ENCODE measurements around the gene CDH13.

Gene CDH13

DNA sequence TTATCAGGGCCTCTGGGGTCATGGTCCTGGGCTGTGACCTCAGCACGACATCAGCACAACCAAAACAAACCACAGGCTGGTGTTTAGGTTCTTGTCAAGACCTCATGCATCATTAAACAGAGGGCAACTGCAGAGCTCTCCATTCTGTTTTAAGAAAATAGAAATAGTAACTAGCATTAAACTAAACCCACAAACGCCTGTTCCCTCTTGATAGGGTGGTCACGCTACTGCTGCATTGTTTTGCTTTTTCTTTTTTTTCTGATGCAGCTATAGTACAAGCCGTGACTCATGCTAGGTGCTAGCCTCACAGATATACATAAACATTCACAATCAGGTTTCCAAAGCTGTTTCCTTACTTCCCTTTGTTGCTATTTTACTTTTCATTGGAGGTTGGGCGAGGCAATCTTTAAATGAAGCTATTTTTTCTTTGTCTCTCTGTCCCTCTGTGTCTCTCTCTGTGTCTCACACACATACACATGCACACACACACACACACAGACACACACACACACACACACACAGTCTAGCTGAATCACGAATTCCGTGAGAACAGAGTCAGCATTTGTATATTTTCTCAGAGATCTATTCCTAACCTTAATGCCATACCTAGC, 310.3 kb downstream of the CDH13 start:
- H4K12ac ChIP-seq (ENCODE audit: low read depth, low read length): no peak overlapping the region

DNA sequence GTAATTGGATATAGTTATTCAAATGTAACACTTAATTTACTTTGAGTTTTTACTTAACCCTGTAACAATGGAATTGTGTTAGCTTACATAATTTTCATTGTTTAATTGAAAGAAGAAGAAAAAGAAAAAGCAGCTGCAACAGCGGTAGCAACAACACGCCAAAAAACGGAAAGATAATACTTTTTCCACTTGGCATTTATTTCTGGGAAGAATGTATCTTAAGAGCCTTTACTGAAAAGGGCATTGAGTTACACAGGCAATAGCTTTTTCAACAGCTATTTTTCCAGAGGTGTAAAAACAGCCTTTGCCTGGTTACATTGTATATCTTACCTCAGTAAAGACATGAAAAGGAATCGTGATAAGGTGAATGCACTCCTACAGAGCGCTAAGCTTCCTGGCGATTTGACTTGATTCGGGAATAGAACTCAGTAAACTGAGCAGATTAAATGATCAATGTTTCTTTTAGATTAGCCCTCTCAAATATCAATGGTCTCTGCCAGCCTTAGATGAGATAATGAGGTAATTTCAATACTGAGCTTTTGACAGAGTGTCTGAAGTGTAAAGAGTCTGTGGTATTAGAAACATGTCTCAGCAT, 311.3 kb downstream of the CDH13 start:
- Histone ChIP-seq H4K12ac (ENCODE audit: low read depth, low read length) (no peak overlapping the region), H4K91ac (ENCODE audit: low read depth, low read length) (no peak overlapping the region), H3K9me3 (ENCODE audit: insufficient read depth, low read depth, low read length) (peaks cover 5% of the 10 kb centered on the region), H2AFZ (ENCODE audit: insufficient read depth, low read length, poor library complexity) (no peak overlapping the region), H2BK120ac (ENCODE audit: insufficient read depth, low read length, poor library complexity) (no peak overlapping the region), H3K79me2 (ENCODE audit: control insufficient read depth, insufficient read depth, low read length, poor library complexity) (no peaks in the 10 kb centered on the region), H3K23ac (ENCODE audit: low read length) (no peak overlapping the region), H3K27me3 (ENCODE audit: insufficient read depth, low read length) (no peaks in the 10 kb centered on the region), H2AK5ac (ENCODE audit: low read length) (no peak overlapping the region), H3K4ac (ENCODE audit: low read depth, low read length) (no peak overlapping the region), H2BK12ac (ENCODE audit: low read length) (no peak overlapping the region), H4K8ac (ENCODE audit: low read depth, low read length) (no peak overlapping the region), H3K79me1 (ENCODE audit: low read length) (no peaks in the 10 kb centered on the region), H3K14ac (ENCODE audit: low read length) (no peak overlapping the region), H3K4me1 (ENCODE audit: control insufficient read depth in 1 of 2, insufficient read depth in 2 of 2, low read length in 2 of 2) (no peaks in the 10 kb centered on the region), H3K27ac (ENCODE audit: low read depth, low read length) (no peak overlapping the region), H3K4me3 (ENCODE audit: low read depth, low read length) (no peak overlapping the region), H3K18ac (ENCODE audit: low read length) (no peak overlapping the region), H3K4me2 (ENCODE audit: low read length) (no peak overlapping the region), H2BK5ac (ENCODE audit: low read depth, low read length, poor library complexity) (no peak overlapping the region), H3K9ac (ENCODE audit: low read length) (no peak overlapping the region), H3K36me3 (ENCODE audit: control insufficient read depth in 1 of 2, insufficient read depth in 2 of 2, low read length in 2 of 2) (no peaks in the 10 kb centered on the region)
- WGBS (ENCODE audit: extremely low coverage, insufficient coverage, insufficient read length): no CpG with 5 or more reads among the region's 7 CpGs
- no peak for DNase-seq

More for the DNA sequence above, 310.3 kb downstream of the CDH13 start:
- Histone ChIP-seq H2AK5ac (ENCODE audit: low read length) (no peak overlapping the region), H3K79me2 (ENCODE audit: control insufficient read depth, insufficient read depth, low read length, poor library complexity) (no peaks in the 10 kb centered on the region), H3K27ac (ENCODE audit: low read depth, low read length) (no peak overlapping the region), H3K9me3 (ENCODE audit: insufficient read depth, low read depth, low read length) (peaks cover 5% of the 10 kb centered on the region), H3K14ac (ENCODE audit: low read length) (no peak overlapping the region), H2BK120ac (ENCODE audit: insufficient read depth, low read length, poor library complexity) (no peak overlapping the region), H2BK12ac (ENCODE audit: low read length) (no peak overlapping the region), H2AFZ (ENCODE audit: insufficient read depth, low read length, poor library complexity) (no peak overlapping the region), H3K79me1 (ENCODE audit: low read length) (no peaks in the 10 kb centered on the region), H3K36me3 (ENCODE audit: control insufficient read depth in 1 of 2, insufficient read depth in 2 of 2, low read length in 2 of 2) (no peaks in the 10 kb centered on the region), H3K4me2 (ENCODE audit: low read length) (no peak overlapping the region), H3K4me3 (ENCODE audit: low read depth, low read length) (no peak overlapping the region), H3K4me1 (ENCODE audit: control insufficient read depth in 1 of 2, insufficient read depth in 2 of 2, low read length in 2 of 2) (no peaks in the 10 kb centered on the region), H4K91ac (ENCODE audit: low read depth, low read length) (no peak overlapping the region), H3K23ac (ENCODE audit: low read length) (no peak overlapping the region), H3K9ac (ENCODE audit: low read length) (no peak overlapping the region), H3K27me3 (ENCODE audit: insufficient read depth, low read length) (no peaks in the 10 kb centered on the region), H4K8ac (ENCODE audit: low read depth, low read length) (no peak overlapping the region), H3K18ac (ENCODE audit: low read length) (no peak overlapping the region), H2BK5ac (ENCODE audit: low read depth, low read length, poor library complexity) (no peak overlapping the region), H3K4ac (ENCODE audit: low read depth, low read length) (no peak overlapping the region)
- WGBS (ENCODE audit: extremely low coverage, insufficient coverage, insufficient read length): no CpG with 5 or more reads among the region's 7 CpGs
- no peak for DNase-seq

DNA sequence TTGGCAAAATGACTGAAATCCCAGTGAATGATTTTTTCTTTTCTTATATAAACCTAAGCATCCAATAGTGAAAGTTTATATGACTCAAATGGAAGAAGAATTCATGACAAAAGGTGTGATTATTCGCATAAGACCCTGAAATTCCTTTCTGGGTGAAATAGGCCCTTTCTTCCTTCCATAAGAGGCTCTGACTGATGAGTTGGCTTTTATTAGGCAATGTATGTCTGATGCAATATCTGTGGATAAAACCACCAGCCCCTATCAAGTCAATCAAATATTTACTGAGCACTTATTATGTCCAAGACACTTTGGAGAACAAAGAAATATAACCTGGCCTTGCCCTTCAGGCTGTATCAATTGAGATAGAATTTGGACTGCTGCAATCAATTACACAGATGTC, 316.6 kb downstream of the CDH13 start:
- Histone ChIP-seq H4K12ac (ENCODE audit: low read depth, low read length) (no peak overlapping the region), H3K18ac (ENCODE audit: low read length) (no peak overlapping the region), H3K4ac (ENCODE audit: low read depth, low read length) (no peak overlapping the region), H3K9ac (ENCODE audit: low read length) (no peak overlapping the region), H4K8ac (ENCODE audit: low read depth, low read length) (no peak overlapping the region), H4K91ac (ENCODE audit: low read depth, low read length) (no peak overlapping the region), H3K4me1 (ENCODE audit: control insufficient read depth in 1 of 2, insufficient read depth in 2 of 2, low read length in 2 of 2) (no peaks in the 10 kb centered on the region), H3K36me3 (ENCODE audit: control insufficient read depth in 1 of 2, insufficient read depth in 2 of 2, low read length in 2 of 2) (no peaks in the 10 kb centered on the region), H3K27ac (ENCODE audit: low read depth, low read length) (no peak overlapping the region), H3K23ac (ENCODE audit: low read length) (no peak overlapping the region), H3K4me3 (ENCODE audit: low read depth, low read length) (no peak overlapping the region), H2AK5ac (ENCODE audit: low read length) (no peak overlapping the region), H2BK12ac (ENCODE audit: low read length) (no peak overlapping the region), H2BK120ac (ENCODE audit: insufficient read depth, low read length, poor library complexity) (no peak overlapping the region), H3K14ac (ENCODE audit: low read length) (no peak overlapping the region), H2BK5ac (ENCODE audit: low read depth, low read length, poor library complexity) (no peak overlapping the region), H3K27me3 (ENCODE audit: insufficient read depth, low read length) (no peaks in the 10 kb centered on the region), H3K4me2 (ENCODE audit: low read length) (no peak overlapping the region), H3K9me3 (ENCODE audit: insufficient read depth, low read depth, low read length) (no peaks in the 10 kb centered on the region), H3K79me2 (ENCODE audit: control insufficient read depth, insufficient read depth, low read length, poor library complexity) (no peaks in the 10 kb centered on the region), H3K79me1 (ENCODE audit: low read length) (no peaks in the 10 kb centered on the region), H2AFZ (ENCODE audit: insufficient read depth, low read length, poor library complexity) (no peak overlapping the region)
- DNase-seq: no peak
- no CpG with 5 or more reads among the region's 1 CpG for whole genome bisulfite sequencing (ENCODE audit: extremely low coverage, insufficient coverage, insufficient read length)

DNA sequence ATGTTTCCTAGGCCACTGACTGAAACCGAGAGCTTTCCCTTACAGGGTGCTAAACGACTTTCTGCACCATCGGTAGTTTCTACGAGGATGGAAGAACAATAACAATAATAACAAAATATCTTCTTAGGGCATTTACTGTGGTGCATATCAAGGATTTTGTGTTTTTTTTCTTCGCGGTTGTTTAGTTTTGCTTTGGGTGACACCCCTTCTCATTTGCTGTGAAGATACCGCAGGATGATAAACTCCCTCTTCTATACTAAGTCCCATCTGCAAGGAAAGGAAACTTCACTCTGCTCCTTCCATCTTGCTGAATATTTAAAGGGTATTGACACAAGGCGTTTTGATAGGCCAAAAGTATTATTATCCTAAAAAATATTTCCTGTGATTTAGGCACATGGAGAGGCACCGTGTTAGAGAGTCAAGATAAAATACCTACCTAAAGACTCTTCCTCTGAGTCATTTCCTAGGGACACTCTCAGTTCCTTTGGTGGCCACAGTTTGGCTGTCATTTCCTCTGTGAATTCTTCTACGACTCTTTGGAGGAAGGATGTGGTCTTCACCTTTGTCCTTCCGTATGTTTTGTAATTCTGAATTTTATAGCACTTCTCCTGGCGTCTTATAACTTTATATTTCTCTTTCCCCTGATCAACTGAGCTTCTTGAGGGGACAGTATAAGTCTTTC, 318.8 kb downstream of the CDH13 start:
- Histone ChIP-seq H3K36me3 (ENCODE audit: control insufficient read depth in 1 of 2, insufficient read depth in 2 of 2, low read length in 2 of 2) (no peaks in the 10 kb centered on the region), H3K27ac (ENCODE audit: low read depth, low read length) (no peak overlapping the region), H3K9me3 (ENCODE audit: insufficient read depth, low read depth, low read length) (no peaks in the 10 kb centered on the region), H2AFZ (ENCODE audit: insufficient read depth, low read length, poor library complexity) (no peak overlapping the region), H3K27me3 (ENCODE audit: insufficient read depth, low read length) (no peaks in the 10 kb centered on the region), H2BK5ac (ENCODE audit: low read depth, low read length, poor library complexity) (no peak overlapping the region), H3K79me2 (ENCODE audit: control insufficient read depth, insufficient read depth, low read length, poor library complexity) (no peaks in the 10 kb centered on the region), H2BK12ac (ENCODE audit: low read length) (no peak overlapping the region), H3K4me1 (ENCODE audit: control insufficient read depth in 1 of 2, insufficient read depth in 2 of 2, low read length in 2 of 2) (no peaks in the 10 kb centered on the region), H4K91ac (ENCODE audit: low read depth, low read length) (no peak overlapping the region), H3K4me2 (ENCODE audit: low read length) (no peak overlapping the region), H3K79me1 (ENCODE audit: low read length) (no peaks in the 10 kb centered on the region), H3K4me3 (ENCODE audit: low read depth, low read length) (no peak overlapping the region), H3K14ac (ENCODE audit: low read length) (no peak overlapping the region), H2AK5ac (ENCODE audit: low read length) (no peak overlapping the region), H3K23ac (ENCODE audit: low read length) (no peak overlapping the region), H4K12ac (ENCODE audit: low read depth, low read length) (no peak overlapping the region), H4K8ac (ENCODE audit: low read depth, low read length) (no peak overlapping the region), H2BK120ac (ENCODE audit: insufficient read depth, low read length, poor library complexity) (no peak overlapping the region), H3K4ac (ENCODE audit: low read depth, low read length) (no peak overlapping the region), H3K18ac (ENCODE audit: low read length) (no peak overlapping the region), H3K9ac (ENCODE audit: low read length) (no peak overlapping the region)
- WGBS (ENCODE audit: extremely low coverage, insufficient coverage, insufficient read length): no CpG with 5 or more reads among the region's 12 CpGs
- DNase-seq: no peak

Data from trophoblast cell (in vitro differentiated cells and primary cell).